Neuronal stem cell (in vitro differentiated cells): ENCODE data around the gene PSMC2.

ENCODE experiments used
- DNase-seq: peaks from one replicate; pipeline ENCODE4 v3.0.0-alpha.2; 2013; ENCODE audit warnings: low spot score
- H2AFZ ChIP-seq: one replicate; pipeline ENCODE4 v1.6.1; 2013; ENCODE audit warnings: mild to moderate bottlenecking, low read length, inconsistent platforms
- H2AK5ac ChIP-seq: 2 replicates; pipeline ENCODE4 v1.6.1; 2013; ENCODE audit warnings: low read depth, mild to moderate bottlenecking, inconsistent platforms, low read length, moderate library complexity, mixed read lengths
- H2BK120ac ChIP-seq: 2 replicates; pipeline ENCODE4 v1.6.1; 2013; ENCODE audit warnings: low read depth, mild to moderate bottlenecking, inconsistent platforms, low read length, moderate library complexity, mixed read lengths
- H2BK12ac ChIP-seq: one replicate; pipeline ENCODE4 v1.6.1; 2013; ENCODE audit warnings: low read length, inconsistent platforms
- H2BK15ac ChIP-seq: 2 replicates; pipeline ENCODE4 v1.6.1; 2013; ENCODE audit warnings: mild to moderate bottlenecking, low read length, inconsistent platforms, mixed read lengths
- H2BK5ac ChIP-seq: one replicate; pipeline ENCODE4 v1.6.1; 2013; ENCODE audit warnings: inconsistent platforms, mild to moderate bottlenecking, low read length, moderate library complexity
- H3K14ac ChIP-seq: one replicate; pipeline ENCODE4 v1.6.1; 2013; ENCODE audit warnings: low read length, inconsistent platforms
- H3K18ac ChIP-seq: 2 replicates; pipeline ENCODE4 v1.6.1; 2013; ENCODE audit warnings: low read length, inconsistent platforms
- H3K23ac ChIP-seq: 2 replicates; pipeline ENCODE4 v1.6.1; 2013; ENCODE audit warnings: low read depth, mild to moderate bottlenecking, mixed read lengths, low read length, inconsistent platforms; ENCODE audit not compliant: poor library complexity
- H3K27ac ChIP-seq: replicated peaks from 3 replicates; pipeline ENCODE4 v1.5.1; 2013; ENCODE audit warnings: low read length, inconsistent platforms
- H3K27me3 ChIP-seq, 3 experiments: 2 replicates each; pipeline ENCODE4 v1.6.1; 2013; ENCODE audit warnings: low read length in 3 of 3, mild to moderate bottlenecking in 2 of 3, inconsistent platforms in 1 of 3, low read depth in 1 of 3, mixed read lengths in 1 of 3, moderate library complexity in 1 of 3; ENCODE audit not compliant: control insufficient read depth in 3 of 3, insufficient read depth in 3 of 3
- H3K36me3 ChIP-seq, 2 donors: replicated peaks in 1 of 2; 2 replicates each; pipeline ENCODE4 v1.6.1; 2013; ENCODE audit warnings: low read length in 2 of 2; ENCODE audit not compliant: control insufficient read depth in 2 of 2, insufficient read depth in 2 of 2
- H3K4ac ChIP-seq: 2 replicates; pipeline ENCODE4 v1.6.1; 2013; ENCODE audit warnings: inconsistent platforms, mild to moderate bottlenecking, low read length, moderate library complexity
- H3K4me1 ChIP-seq, 2 donors: 1 replicate in 1 of 2; 2 replicates in 1 of 2; pipeline ENCODE4 v1.6.1; 2013; ENCODE audit warnings: low read length in 2 of 2, low read depth in 1 of 2; ENCODE audit not compliant: control insufficient read depth in 2 of 2, insufficient read depth in 1 of 2
- H3K4me2 ChIP-seq: one replicate; pipeline ENCODE4 v1.6.1; 2013; ENCODE audit warnings: mild to moderate bottlenecking, low read length, inconsistent platforms; ENCODE audit not compliant: insufficient read depth, poor library complexity, severe bottlenecking
- H3K4me3 ChIP-seq, 2 donors: 2 replicates each; pipeline ENCODE4 v1.5.1; 2013; ENCODE audit warnings: low read length in 2 of 2, mild to moderate bottlenecking in 2 of 2, inconsistent platforms in 1 of 2, moderate library complexity in 1 of 2
- H3K79me1 ChIP-seq: one replicate; pipeline ENCODE4 v1.6.1; 2013; ENCODE audit warnings: low read depth, mild to moderate bottlenecking, inconsistent platforms, low read length, moderate library complexity
- H3K9ac ChIP-seq: one replicate; pipeline ENCODE4 v1.6.1; 2013; ENCODE audit warnings: mild to moderate bottlenecking, low read depth, low read length, inconsistent platforms; ENCODE audit not compliant: poor library complexity
- H3K9me3 ChIP-seq, 2 donors: replicated peaks in 1 of 2; 2 replicates each; pipeline versions ENCODE3 to v1.6.1; 2013; ENCODE audit warnings: low read length in 2 of 2, mild to moderate bottlenecking in 2 of 2, inconsistent platforms in 1 of 2, low read depth in 1 of 2, mixed read lengths in 1 of 2, moderate library complexity in 1 of 2; ENCODE audit not compliant: control insufficient read depth in 2 of 2, insufficient read depth in 1 of 2
- H4K8ac ChIP-seq: one replicate; pipeline ENCODE4 v1.6.1; 2013; ENCODE audit warnings: low read depth, mild to moderate bottlenecking, inconsistent platforms, low read length, moderate library complexity
- H4K91ac ChIP-seq: one replicate; pipeline ENCODE4 v1.6.1; 2013; ENCODE audit warnings: low read length, low read depth, mild to moderate bottlenecking, inconsistent platforms; ENCODE audit not compliant: poor library complexity
- WGBS, 2 donors: extraction: QIAGEN DNeasy Blood & Tissue Kit; methylation state at CpG; one replicate each; pipeline ENCODE4 v1.1.7; 2013; ENCODE audit warnings: missing lambda C conversion rate in 2 of 2, mixed read lengths in 1 of 2; ENCODE audit not compliant: insufficient read length in 2 of 2, insufficient replicate concordance in 1 of 2; ENCODE audit errors: extremely low coverage in 2 of 2; 5-methylcytosine and 5-hydroxymethylcytosine counted together

PSMC2 gene

GRCh38 chr7:103325744-103326143 lies 21.7 kb upstream of the PSMC2 start:
- no peak overlapping the region for H3K4me2 ChIP-seq
- H3K27me3 ChIP-seq, result no peaks in the 10 kb centered on the region
- H3K9ac ChIP-seq, result no peak overlapping the region
- no peak overlapping the region for H2AK5ac ChIP-seq
- H3K18ac ChIP-seq, result no peak overlapping the region
- no peak overlapping the region for H4K91ac ChIP-seq
- H3K36me3 ChIP-seq, result peaks cover 10 to 73% of the 10 kb centered on the region in 2 donors
- H2BK5ac ChIP-seq, result no peak overlapping the region
- H2AFZ ChIP-seq, result no peak overlapping the region
- H3K79me1 ChIP-seq, result no peaks in the 10 kb centered on the region
- DNase-seq, result no peak
- WGBS, 2 donors, result no CpG with 5 or more reads among the region's 8 CpGs
- no peaks in the 10 kb centered on the region for H3K9me3 ChIP-seq
- no peak overlapping the region for H2BK120ac ChIP-seq
- H3K4me3 ChIP-seq, result no peak overlapping the region
- no peak overlapping the region for H4K8ac ChIP-seq
- no peak overlapping the region for H3K23ac ChIP-seq
- no peak overlapping the region for H2BK15ac ChIP-seq
- H2BK12ac ChIP-seq, result no peak overlapping the region
- no peak overlapping the region for H3K4ac ChIP-seq
- H3K4me1 ChIP-seq, result no peaks in the 10 kb centered on the region
- H3K14ac ChIP-seq, result no peak overlapping the region
- H3K27ac ChIP-seq, result no peak overlapping the region

DNA sequence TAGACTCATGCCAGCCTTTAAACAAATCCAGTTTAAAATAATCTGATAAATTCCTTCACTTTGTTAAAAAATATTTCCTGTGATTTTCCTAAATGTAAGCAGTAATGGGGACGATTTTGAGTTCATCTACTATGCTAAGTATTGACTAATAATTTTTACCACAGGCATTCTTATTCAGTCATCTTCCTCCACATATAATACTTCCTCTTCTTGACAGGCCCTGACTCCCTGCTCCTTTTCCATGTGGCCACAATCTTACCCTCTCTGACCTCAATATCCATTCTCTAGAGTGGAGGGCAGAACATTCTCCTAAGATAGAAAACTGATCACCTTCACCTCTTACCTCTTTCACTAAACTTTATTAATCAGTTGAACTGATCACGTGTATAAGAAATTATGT lies 10.7 kb upstream of the PSMC2 start:
- Histone ChIP-seq H3K18ac (no peak overlapping the region), H3K9ac (no peak overlapping the region), H3K14ac (no peak overlapping the region), H3K4me1 (no peaks in the 10 kb centered on the region), H3K4me3 (no peak overlapping the region), H3K79me1 (no peaks in the 10 kb centered on the region), H2AFZ (no peak overlapping the region), H3K23ac (no peak overlapping the region), H3K27ac (no peak overlapping the region), H3K9me3 (no peaks in the 10 kb centered on the region), H4K91ac (no peak overlapping the region), H2BK15ac (no peak overlapping the region), H2BK12ac (no peak overlapping the region), H3K4ac (no peak overlapping the region), H3K4me2 (no peak overlapping the region), H3K36me3 (peaks cover 10 to 89% of the 10 kb centered on the region in 2 donors), H2BK5ac (no peak overlapping the region), H3K27me3 (no peaks in the 10 kb centered on the region), H2BK120ac (no peak overlapping the region), H2AK5ac (no peak overlapping the region), H4K8ac (no peak overlapping the region)
- WGBS, 2 donors, result no CpG with 5 or more reads among the region's 2 CpGs
- DNase-seq, result no peak

- H2BK12ac ChIP-seq, result no peak overlapping the region
- no peaks in the 10 kb centered on the region for H3K9me3 ChIP-seq
- no peak overlapping the region for H2BK120ac ChIP-seq
- no peak overlapping the region for H4K8ac ChIP-seq
- H3K36me3 ChIP-seq, result peaks cover 10 to 78% of the 10 kb centered on the region in 2 donors
- no peak overlapping the region for H3K9ac ChIP-seq
- H3K4me1 ChIP-seq, result peaks cover 0 to 3% of the 10 kb centered on the region in 2 donors
- H3K4me3 ChIP-seq, result no peak overlapping the region
- no peak overlapping the region for H3K23ac ChIP-seq
- no peaks in the 10 kb centered on the region for H3K79me1 ChIP-seq
- H3K18ac ChIP-seq, result no peak overlapping the region
- WGBS, 2 donors, result no CpG with 5 or more reads among the region's 2 CpGs
- H2AK5ac ChIP-seq, result no peak overlapping the region
- H3K27me3 ChIP-seq, result no peaks in the 10 kb centered on the region
- H2BK5ac ChIP-seq, result no peak overlapping the region
- no peak overlapping the region for H3K27ac ChIP-seq
- no peak overlapping the region for H4K91ac ChIP-seq
- no peak overlapping the region for H3K14ac ChIP-seq
- H2BK15ac ChIP-seq, result no peak overlapping the region
- H2AFZ ChIP-seq, result no peak overlapping the region
- H3K4ac ChIP-seq, result no peak overlapping the region
- DNase-seq, result no peak
- no peak overlapping the region for H3K4me2 ChIP-seq
These were observed 8.6 kb upstream of the PSMC2 start for GRCh38 chr7:103338864-103339263.

DNA sequence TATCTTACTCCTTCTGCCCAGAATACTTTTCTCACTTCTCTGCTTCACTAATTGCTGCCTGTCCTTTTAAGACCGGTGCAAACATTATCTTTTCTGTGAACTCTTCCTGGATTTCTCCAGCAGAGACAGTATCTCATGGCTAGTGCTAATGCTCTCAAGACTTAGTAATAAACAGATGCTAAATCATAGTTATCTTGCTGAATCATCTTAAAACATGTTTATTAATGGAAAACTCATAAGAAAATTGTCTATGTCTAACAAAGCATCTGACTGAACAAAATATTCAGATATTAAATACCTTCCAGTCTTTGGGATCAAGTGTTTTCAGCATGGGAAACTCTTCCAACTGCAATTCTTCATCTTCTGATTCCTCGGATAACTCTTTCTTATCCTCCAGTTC lies 6.0 kb upstream of the PSMC2 start:
- WGBS, 2 donors, result no CpG with 5 or more reads among the region's 2 CpGs
- Histone ChIP-seq H3K4me3 (no peak overlapping the region), H3K27me3 (no peaks in the 10 kb centered on the region), H3K4me2 (no peak overlapping the region), H3K23ac (no peak overlapping the region), H2BK15ac (no peak overlapping the region), H3K9ac (no peak overlapping the region), H2BK5ac (no peak overlapping the region), H2BK120ac (no peak overlapping the region), H3K14ac (no peak overlapping the region), H2AFZ (no peak overlapping the region), H3K36me3 (peaks cover 10 to 54% of the 10 kb centered on the region in 2 donors), H3K27ac (no peak overlapping the region), H3K4ac (no peak overlapping the region), H2AK5ac (no peak overlapping the region), H4K8ac (no peak overlapping the region), H3K4me1 (peaks cover 0 to 3% of the 10 kb centered on the region in 2 donors), H3K9me3 (no peaks in the 10 kb centered on the region), H4K91ac (no peak overlapping the region), H2BK12ac (no peak overlapping the region), H3K79me1 (peaks cover 3% of the 10 kb centered on the region), H3K18ac (no peak overlapping the region)
- DNase-seq, result no peak
